ENCODE results near the gene C16orf95.

GRCh38 chr16:87306516-87306915 lies 10.7 kb downstream of the C16orf95 start:
- TF ChIP-seq CTCF (IDR thresholded peaks at IDR 0.05; ENCODE audit: low read depth, low read length): no peak
- TF ChIP-seq POLR2A (IDR thresholded peaks at IDR 0.05; ENCODE audit: extremely low read depth, insufficient read length): no peak
- no peak for TF ChIP-seq MAX (IDR thresholded peaks at IDR 0.05; ENCODE audit: low read depth, low read length)
